Loucy (cell line): Measurements from ENCODE around the gene KRT222.
A peak's percentile ranks its signal among the peaks of the same experiment; 100 is the strongest.

ENCODE experiments used
- H2AFZ ChIP-seq: fragments of 200-600 bp; sonication (generic); 2 replicates; pipeline ENCODE4 v1.6.0; 2016; ENCODE audit warnings: antibody characterized with exemption, mild to moderate bottlenecking, low read length, moderate library complexity
- H3F3A ChIP-seq: fragments of 200-600 bp; 2 replicates; pipeline ENCODE4 v1.6.0; 2016; ENCODE audit warnings: antibody characterized with exemption, low read depth, mild to moderate bottlenecking
- H3K27me3 ChIP-seq: fragments of 200-600 bp; sonication (generic); 2 replicates; pipeline ENCODE4 v1.6.1; 2014; ENCODE audit warnings: low read length, mild to moderate bottlenecking; ENCODE audit not compliant: insufficient read depth, poor library complexity, severe bottlenecking
- H3K36me3 ChIP-seq: fragments of 200-600 bp; sonication (generic); 2 replicates; pipeline ENCODE4 v1.6.1; 2016; ENCODE audit warnings: low read length; ENCODE audit not compliant: insufficient read depth
- H3K4me1 ChIP-seq: fragments of 200-600 bp; sonication (generic); 2 replicates; pipeline ENCODE4 v1.5.1; 2014; ENCODE audit warnings: low read length, mild to moderate bottlenecking; ENCODE audit not compliant: insufficient read depth, poor library complexity, severe bottlenecking
- H3K4me2 ChIP-seq: fragments of 200-600 bp; sonication (generic); 2 replicates; pipeline ENCODE4 v1.6.0; 2014; ENCODE audit warnings: antibody characterized with exemption, low read length, low read depth, mild to moderate bottlenecking; ENCODE audit not compliant: poor library complexity, severe bottlenecking
- H3K4me3 ChIP-seq: fragments of 200-600 bp; sonication (generic); 2 replicates; pipeline ENCODE4 v1.5.1; 2014; ENCODE audit warnings: low read length, mild to moderate bottlenecking, mixed read lengths; ENCODE audit not compliant: poor library complexity, severe bottlenecking
- H3K79me2 ChIP-seq: fragments of 200-600 bp; sonication (generic); 2 replicates; pipeline ENCODE4 v1.6.1; 2014; ENCODE audit warnings: low read length; ENCODE audit not compliant: insufficient read depth
- H3K9ac ChIP-seq: fragments of 200-600 bp; sonication (generic); 2 replicates; pipeline ENCODE4 v1.6.0; 2014; ENCODE audit warnings: mild to moderate bottlenecking, low read depth, low read length, moderate library complexity; ENCODE audit not compliant: poor library complexity, severe bottlenecking
- H3K9me2 ChIP-seq: fragments of 200-600 bp; sonication (generic); replicated peaks from 2 replicates; pipeline ENCODE4 v1.6.1; 2016; ENCODE audit warnings: low read depth, low read length, mixed read lengths
- H3K9me3 ChIP-seq: fragments of 200-600 bp; sonication (generic); 2 replicates; pipeline ENCODE4 v1.6.1; 2014; ENCODE audit warnings: mild to moderate bottlenecking, antibody characterized with exemption, low read length, low read depth; ENCODE audit not compliant: insufficient read depth
- H4K20me1 ChIP-seq: fragments of 200-600 bp; sonication (generic); 2 replicates; pipeline ENCODE4 v1.6.0; 2014; ENCODE audit warnings: antibody characterized with exemption, low read length, mild to moderate bottlenecking; ENCODE audit not compliant: insufficient read depth, poor library complexity, severe bottlenecking
- CTCF ChIP-seq: fragments of 200-600 bp; sonication (generic); conservative IDR thresholded peaks from 2 replicates; pipeline ENCODE4 v1.5.1; 2014; ENCODE audit warnings: mild to moderate bottlenecking, antibody characterized with exemption, low read length
- EZH2phosphoT487 ChIP-seq: fragments of 200-600 bp; IDR thresholded peaks from 2 replicates; pipeline ENCODE4 v1.6.1; 2018; ENCODE audit warnings: antibody characterized with exemption, mild to moderate bottlenecking, moderate library complexity, borderline replicate concordance

Gene KRT222

GRCh38 chr17:40615841-40616476 is 49.0 kb downstream of the KRT222 start:
- Histone ChIP-seq H3K4me1 (peaks cover 4% of the 10 kb centered on the region), H3K36me3 (no peaks in the 10 kb centered on the region), H3K4me2 (no peak overlapping the region), H3K27me3 (no peaks in the 10 kb centered on the region), H3F3A (no peaks in the 10 kb centered on the region), H2AFZ (no peak overlapping the region), H3K9me2 (no peaks in the 10 kb centered on the region), H3K79me2 (no peaks in the 10 kb centered on the region), H3K4me3 (no peak overlapping the region), H3K9me3 (no peaks in the 10 kb centered on the region), H4K20me1 (no peaks in the 10 kb centered on the region), H3K9ac (no peak overlapping the region)
- TF ChIP-seq EZH2phosphoT487 (no peak), CTCF (no peak)

- H3K4me3 ChIP-seq, result no peak overlapping the region
- H3K9me3 ChIP-seq, result no peaks in the 10 kb centered on the region
- no peak for TF ChIP-seq EZH2phosphoT487
- TF ChIP-seq CTCF, result peak; percentile 70
- no peaks in the 10 kb centered on the region for H3K27me3 ChIP-seq
- H3F3A ChIP-seq, result no peaks in the 10 kb centered on the region
- H2AFZ ChIP-seq, result peak overlapping the region; percentile 60
- H3K36me3 ChIP-seq, result no peaks in the 10 kb centered on the region
- H3K9ac ChIP-seq, result no peak overlapping the region
- H4K20me1 ChIP-seq, result no peaks in the 10 kb centered on the region
- no peaks in the 10 kb centered on the region for H3K79me2 ChIP-seq
- no peaks in the 10 kb centered on the region for H3K9me2 ChIP-seq
- H3K4me2 ChIP-seq, result no peak overlapping the region
- peaks cover 3% of the 10 kb centered on the region for H3K4me1 ChIP-seq
Measured at GRCh38 chr17:40615068-40615840, 49.7 kb downstream of the KRT222 start.

GRCh38 chr17:40614431-40615067 is 50.4 kb downstream of the KRT222 start:
- H2AFZ ChIP-seq, result no peak overlapping the region
- H3K36me3 ChIP-seq, result no peaks in the 10 kb centered on the region
- no peaks in the 10 kb centered on the region for H4K20me1 ChIP-seq
- no peak overlapping the region for H3K4me3 ChIP-seq
- H3K9me2 ChIP-seq, result no peaks in the 10 kb centered on the region
- H3K27me3 ChIP-seq, result no peaks in the 10 kb centered on the region
- no peak overlapping the region for H3K9ac ChIP-seq
- no peaks in the 10 kb centered on the region for H3K9me3 ChIP-seq
- no peaks in the 10 kb centered on the region for H3K4me1 ChIP-seq
- no peaks in the 10 kb centered on the region for H3K79me2 ChIP-seq
- H3K4me2 ChIP-seq, result no peak overlapping the region
- TF ChIP-seq EZH2phosphoT487 (no peak), CTCF (no peak)
- H3F3A ChIP-seq, result no peaks in the 10 kb centered on the region
